OCI-M2 (cell line): ENCODE data around the gene FAM209B.
"Not testable (repeated sequence)": the region's sequence is repeated elsewhere in the genome, so short reads cannot be mapped to it uniquely, and the experiment has no call there.

Experiments used
- DNase-seq: peaks from one replicate; lab custom pipeline; 2025; ENCODE audit not compliant: unreplicated experiment; lab: John Stamatoyannopoulos, UW

Gene FAM209B, protein sequence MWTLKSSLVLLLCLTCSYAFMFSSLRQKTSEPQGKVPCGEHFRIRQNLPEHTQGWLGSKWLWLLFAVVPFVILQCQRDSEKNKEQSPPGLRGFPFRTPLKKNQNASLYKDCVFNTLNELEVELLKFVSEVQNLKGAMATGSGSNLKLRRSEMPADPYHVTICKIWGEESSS

DNA sequence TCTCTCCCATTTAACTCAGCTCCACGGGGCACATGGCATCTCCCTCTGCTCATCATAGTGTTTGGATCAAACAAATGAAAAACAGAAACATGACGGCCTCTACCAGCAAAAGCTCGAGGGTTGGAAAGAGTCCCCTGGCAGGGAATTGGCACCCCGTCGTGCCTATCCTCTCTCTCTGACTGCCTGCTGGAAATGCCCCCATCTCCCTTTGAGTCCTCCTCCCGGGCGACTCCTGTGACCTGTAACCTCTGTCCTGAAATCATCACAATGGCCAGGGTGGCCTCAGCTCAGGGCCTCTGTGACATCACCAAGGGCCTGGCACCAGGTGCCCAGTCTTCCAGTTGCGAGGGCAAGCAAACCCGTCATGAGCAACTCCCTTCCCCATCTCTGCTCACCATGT lies at the start of gene FAM209B:
TSS of gene FAM209B (plus strand) at position 301 of the 400 bp plus-strand sequence. CDS start at position 397, 96 bp downstream.
- not testable (repeated sequence) for DNase-seq

DNA sequence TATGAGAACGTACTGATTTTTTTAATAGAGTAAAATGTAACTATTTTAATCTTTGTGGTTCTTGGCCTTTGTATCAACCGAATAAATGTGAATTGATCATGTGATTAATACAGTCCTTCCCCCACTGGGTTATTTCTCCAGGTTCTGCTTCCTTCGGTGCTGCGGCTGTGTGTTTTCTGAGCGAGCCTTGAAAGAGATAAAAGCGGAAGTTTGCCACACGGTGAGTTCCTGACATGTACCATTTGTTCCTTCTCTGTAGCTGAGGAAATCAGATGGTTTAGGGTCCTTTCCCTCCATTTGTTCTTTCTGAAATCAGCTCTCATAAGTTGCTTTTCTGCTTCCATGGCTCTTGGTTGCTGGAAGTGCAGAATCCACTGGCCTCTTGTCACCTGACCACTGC lies 49.1 kb upstream of the FAM209B start:
- DNase-seq, result no peak

DNA sequence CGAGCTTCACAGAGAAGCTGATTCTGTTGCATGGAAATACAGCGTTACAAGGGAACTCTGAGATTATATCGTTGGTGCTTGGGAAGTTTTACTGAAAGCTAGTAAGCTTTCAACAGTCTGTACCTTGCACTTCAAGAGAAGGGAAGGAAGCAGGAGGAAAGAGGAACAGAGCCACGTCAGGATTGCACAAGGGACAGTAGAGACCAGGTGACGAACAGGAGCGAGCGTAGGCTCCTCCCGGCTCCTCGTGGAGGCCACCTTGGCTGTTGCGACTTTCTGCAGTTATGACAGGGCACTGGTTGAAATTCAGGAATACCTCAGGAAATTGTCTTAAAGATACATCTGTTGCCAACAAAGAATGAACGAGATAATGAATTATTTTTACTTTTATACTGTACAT lies 45.8 kb upstream of the FAM209B start:
- DNase-seq, result no peak

DNA sequence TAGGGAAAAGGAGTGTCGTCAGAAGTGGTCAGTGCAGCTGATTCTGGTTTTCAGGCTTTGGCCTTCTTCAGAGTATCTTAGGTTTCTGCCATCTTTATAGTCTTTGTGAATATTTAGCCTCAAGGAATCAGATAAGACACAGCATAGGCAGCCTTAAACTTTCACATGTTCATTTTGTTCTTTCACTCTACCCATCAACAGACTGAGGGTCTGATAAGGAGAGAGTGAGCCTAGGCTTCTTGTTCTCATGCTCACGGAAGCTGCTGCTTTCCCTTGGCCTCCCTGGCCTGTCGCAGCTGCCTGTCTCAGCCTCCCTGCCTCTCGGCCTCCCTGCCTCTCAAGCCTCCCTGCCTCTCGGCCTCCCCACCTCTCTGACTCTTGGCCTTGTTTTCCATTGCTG lies 44.5 kb upstream of the FAM209B start:
- no peak for DNase-seq

DNA sequence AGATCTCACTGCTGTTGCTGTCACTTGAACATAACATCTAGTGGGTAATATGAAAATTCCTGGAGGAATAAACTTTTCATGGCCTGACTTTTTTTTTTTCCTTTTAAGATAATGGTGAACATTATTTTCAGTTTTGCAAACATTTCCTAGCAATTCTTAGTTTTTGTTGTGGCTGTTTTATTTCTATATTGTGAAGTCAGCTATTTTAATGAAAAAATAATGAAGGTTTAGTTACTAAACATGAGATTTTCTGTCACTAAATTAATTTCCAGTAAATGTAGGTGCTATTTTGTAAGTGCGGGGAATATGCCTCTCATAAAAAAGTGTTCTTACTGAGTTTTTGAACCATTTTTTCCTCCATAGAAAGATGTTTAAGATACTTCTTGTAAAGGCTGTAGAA lies 31.9 kb upstream of the FAM209B start:
- no peak for DNase-seq

DNA sequence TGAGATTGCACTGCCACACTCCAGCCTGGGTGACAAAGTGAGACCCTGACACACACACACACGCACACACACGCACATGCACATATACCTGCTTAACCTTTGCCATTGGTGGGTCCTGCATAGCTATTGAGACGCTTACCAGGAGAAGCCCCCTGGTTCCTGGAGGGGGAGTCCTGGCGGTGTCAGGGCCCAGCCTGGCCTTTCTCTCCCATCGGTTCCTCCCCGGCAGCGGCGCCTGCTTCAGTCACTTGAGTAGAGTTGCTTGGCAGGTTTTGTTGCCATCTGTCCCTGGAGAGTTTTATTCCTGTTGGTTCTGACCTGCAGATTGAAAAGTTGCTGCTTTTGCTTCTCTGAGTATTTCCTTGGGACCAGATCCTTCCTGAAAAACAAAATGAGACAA lies 29.1 kb upstream of the FAM209B start:
- DNase-seq, result no peak

DNA sequence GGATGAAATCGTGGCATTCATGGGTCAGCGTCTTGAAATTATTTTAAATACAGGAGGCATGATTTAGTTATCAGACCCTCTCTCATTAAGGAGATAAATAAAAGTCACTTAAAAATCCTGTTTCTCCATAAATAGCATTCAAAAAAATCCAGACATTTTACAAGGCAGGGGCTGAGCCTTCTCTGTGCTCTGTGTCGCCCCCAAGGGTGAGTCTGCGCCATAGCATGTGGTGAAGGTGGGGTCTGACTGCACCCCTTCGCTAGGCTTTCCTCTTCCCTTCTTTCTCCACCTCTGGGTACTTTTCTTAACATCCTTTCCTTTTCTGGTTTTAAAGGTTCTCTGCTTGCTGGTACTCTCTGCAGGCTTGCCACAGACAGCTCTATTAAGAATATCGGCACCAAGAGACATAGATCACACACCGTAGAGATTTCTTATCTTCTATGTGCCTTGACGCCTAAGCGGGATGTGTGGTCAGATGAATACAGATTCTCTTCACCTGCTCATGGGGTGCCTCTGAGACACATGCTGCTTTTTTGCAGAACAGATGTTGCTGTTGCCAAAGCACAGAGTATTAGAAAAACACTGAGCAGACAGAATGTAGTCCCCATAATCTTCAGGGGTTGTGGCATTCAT lies 28.6 kb upstream of the FAM209B start:
- no peak for DNase-seq

DNA sequence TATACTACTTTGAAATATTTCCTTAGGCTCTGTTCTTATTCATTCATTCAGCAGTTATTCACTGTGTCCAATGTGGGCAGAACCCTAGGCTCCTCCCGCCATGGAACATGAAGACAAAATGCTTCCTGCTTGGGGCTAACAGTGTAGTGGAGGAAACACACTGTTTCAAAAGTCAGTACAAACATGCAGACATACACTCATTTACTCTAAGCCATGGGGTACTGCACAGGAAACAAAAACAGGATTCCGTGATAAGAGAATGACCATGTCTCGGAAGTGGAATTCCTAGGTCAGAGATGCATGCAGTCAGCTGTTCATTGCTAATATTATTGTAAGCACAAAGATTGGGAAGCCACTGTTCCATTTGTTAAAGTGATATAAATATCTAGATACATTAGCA lies 26.9 kb upstream of the FAM209B start:
- DNase-seq, result no peak

DNA sequence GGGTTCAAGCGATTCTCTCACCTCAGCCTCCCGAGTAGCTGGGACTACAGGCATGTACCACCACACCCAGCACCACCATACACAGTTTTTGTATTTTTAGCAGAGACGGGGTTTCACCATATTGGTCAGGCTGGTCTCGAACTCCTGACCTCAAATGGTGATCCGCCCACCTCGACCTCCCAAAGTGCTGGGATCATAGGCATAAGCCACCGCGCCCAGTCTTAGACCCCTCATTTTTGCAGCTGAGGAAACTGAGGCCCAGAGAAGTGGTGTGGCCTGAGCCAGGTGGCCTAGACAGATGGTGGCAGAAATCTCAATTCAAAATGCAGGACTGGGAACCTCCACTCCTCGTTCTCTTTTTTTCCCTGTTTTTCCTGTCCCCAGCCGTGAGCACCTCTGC lies 21.1 kb upstream of the FAM209B start:
- no peak for DNase-seq

DNA sequence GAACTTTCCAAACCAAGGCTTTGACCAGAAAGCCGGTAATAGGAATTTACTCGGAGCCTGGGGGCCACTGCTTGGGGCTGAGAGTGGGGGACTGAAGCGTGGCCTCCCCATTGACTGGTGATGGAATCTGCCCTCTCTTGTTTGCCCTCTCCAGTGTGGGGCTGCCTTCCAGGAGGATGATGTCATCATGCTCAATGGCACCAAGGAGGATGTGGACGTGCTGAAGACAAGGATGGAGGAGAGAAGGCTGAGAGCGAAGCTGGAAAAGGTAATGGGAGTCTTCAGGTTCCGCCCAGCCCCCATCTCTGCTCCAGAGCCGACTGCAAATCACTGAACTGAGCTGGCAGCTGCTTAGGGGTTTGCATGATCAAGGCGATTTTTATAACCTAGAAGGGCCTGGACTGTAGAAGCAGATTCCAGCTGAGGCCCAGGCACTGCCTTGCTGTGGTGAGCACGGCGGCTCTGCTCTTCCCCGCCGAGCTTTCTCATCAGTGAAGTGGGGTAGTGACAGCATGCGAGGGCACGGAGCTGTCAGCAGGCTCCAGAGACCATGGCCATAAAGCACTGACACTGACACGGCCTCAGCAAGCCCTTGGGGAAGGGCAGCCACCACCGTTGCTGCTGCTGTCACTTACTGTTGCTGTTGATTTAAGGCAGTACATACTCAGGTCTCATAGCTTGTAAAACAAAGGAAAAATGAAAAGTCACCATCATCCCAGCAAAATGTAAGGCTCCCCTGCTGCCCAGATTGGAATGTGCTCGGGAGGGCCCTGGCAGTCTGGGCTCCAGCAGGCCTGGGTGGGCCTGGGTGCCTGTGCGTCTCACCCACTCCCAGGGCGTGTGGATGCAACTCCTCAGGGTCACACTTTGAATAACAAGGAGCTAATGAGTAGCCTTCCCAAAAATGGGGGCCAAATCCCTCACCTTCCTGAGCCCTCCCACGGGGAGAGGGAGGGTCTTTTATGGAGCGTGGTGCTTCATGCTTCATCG lies 19.6 kb upstream of the FAM209B start:
- no peak for DNase-seq

DNA sequence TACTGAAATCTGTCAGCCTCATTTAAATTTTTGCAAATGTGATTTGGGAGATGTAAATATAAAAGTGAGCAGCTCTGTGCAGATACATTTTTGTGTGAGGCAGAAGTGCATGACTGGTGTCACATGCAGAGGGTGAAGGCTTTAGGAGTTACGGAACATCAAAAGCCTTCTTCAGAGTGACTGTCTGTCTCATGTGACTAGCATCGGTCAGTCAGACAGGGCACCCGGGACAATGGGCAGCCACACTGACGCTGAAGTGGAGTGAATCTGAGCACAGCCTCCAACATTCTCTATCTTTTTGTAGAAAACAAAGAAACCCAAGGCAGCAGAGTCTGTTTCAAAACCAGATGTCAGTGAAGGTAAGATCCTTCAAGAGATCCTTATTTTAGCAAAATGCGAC lies 16.4 kb upstream of the FAM209B start:
- no peak for DNase-seq

DNA sequence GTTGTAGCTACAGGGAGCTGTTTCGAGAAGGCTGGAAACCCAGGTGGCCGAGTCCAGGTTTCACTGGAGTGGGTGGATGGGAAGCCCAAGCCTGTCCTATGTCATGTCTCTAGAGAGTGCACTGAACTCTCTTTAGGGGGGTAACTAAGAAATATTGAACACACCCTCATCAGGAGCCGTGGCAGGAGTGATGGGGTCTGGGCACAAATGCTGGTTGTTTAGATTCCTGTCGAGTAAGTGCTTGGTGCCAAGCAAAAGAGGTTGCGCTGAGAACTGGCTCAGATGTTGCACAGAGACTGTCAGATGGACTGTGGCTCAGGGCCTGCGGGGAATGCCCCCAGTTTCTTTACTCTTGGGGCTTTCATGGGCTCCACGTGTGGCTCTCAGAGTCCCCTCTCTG lies 15.8 kb upstream of the FAM209B start:
- DNase-seq, result no peak

DNA sequence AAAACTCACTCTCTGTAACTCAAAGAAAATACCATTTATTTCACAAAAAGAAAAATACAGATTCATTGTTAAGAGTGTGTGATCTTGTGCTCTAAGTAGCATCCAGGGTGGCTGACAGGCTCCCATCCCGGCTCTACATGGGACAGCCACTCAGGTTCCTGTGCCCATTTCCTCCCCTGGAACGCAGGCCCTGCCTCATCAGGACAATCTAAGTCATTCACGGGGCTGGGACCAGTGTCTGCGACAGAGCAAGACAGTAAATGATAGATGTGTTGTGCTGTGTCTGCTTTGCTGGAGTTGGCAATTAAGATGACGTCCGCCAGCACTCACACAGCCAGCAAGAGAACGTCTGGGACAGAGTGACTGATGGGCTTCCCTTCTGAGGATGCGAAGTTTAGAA lies 15.4 kb upstream of the FAM209B start:
- no peak for DNase-seq

DNA sequence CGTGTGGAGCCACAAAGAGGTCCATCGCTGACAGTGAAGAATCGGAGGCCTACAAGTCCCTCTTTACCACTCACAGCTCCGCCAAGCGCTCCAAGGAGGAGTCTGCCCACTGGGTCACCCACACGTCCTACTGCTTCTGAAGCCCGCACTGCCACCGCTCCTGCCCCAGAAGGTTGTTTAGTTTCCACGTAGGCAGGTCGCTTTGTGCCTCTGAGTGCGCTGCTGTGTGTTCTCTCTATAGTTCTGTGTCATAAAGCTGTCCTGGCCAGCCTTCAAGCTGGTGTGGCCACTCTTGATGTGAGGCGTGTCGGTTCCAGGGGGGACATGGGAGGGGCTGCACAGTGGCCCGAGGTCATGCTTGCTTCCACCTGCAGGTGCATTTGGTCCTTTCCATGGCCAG lies 14.9 kb upstream of the FAM209B start:
- no peak for DNase-seq

DNA sequence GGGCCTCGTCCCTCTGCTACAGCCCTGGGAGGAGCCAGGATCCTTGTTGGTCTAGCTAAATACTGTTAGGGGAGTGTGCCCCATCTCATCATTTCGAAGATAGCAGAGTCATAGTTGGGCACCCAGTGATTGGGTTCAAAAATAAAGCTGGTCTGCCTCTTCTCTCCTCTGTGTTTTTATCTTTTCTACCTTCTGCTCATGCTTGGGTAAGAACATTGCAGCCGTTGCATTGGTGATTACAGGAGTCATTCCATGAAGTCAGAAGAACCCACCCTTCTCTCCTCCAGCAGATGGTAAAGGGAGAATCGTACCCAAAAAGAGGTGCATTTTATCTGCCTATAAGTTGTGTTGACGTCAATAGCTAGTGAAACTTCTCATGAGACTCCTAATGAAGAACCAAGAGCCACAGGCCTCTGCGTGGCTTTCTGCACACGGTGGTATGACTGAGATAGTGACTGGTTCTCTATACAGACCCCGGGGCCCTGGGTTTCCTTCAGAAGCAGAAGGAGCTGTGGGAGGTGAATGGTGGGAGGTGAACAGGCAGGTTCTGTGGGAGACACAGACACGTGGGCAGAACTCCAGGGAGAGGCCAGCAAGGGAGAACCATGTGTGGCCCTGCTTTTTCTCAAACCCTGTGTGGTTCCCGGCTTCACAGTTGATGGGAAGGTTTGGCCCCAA lies 14.2 kb upstream of the FAM209B start:
- DNase-seq, result no peak

DNA sequence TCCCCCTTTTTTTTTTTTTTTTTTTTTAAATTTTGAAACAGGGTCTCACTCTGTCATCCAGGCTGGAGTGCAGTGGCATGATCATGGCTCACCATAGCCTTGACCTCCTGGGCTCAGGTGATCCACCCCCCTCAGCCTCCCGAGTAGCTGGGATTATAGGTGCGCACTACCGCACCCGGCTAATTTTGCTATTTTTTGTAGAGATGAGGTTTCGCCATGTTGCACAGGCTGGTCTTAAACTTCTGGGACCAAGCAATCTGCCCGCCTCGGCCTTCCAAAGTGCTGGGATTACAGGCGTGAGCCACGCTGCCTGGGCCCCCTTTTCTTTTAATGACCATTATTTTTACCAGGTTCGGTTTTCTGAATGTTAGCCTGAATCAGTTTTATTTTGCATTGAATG lies 13.5 kb upstream of the FAM209B start:
- no peak for DNase-seq

DNA sequence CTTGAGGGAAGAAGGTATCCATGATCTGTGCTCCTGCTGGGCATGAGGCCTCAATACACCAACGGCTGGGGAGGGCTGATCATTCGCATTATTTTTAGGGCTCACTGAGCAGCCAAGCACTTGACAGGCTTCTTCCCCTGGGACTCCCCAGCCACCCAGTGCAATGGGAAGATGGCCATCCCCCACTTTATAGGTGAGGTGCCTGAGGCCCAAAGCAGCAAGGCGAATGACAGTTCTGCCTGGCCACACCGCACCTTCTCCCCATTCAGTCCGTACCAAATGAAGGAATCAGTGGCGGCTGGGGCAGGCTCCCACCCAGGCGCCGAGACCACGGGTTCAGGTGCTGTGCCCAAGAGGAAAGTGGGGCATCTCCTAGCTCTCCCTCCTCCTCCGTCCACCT lies 12.9 kb upstream of the FAM209B start:
- no peak for DNase-seq

DNA sequence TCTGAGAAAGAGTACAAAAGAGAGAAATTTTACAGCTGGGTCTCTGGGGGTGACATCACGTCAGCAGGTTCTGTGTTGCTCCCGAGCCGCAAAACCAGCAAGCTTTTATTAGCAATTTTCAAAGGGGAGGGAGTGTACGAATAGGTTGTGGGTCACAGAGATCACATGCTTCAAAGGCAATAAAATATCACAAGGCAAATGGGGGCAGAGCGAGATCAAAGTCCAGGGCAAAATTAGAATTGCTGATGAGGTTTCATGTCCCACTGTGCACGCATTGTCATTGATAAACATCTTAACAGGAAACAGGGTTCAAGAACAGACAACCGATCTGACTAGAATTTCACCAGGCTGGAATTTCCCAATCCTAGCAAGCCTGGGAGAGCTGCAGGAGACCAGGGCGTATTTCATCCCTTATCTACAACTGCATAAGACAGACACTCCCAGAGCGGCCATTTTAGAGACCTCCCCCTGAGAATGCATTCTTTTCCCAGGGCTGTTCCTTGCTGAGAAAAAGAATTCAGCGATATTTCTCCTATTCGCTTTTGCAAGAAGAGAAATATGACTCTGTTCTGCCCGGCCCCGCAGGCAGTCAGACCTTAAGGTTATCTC lies 12.2 kb upstream of the FAM209B start:
- not testable (repeated sequence) for DNase-seq

DNA sequence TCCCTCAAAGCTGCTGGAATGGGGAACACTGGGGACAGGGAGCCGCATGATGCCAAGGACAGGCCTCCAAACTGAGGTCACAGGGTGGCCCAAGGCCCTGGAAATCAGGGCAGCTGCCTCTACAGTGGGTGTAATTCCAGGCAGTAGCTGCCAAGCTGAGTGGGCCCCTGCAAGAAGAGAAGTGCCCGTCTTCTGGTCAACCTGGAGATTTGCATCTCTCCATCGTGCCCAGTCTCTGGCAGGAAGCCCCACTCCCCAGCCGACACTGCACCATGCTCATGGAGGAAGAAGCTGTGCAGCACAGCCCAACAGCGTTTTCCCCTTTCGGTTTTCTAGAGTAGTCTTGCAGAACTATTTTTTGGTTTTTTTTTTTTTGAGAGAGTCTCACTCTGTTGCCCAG lies 10.7 kb upstream of the FAM209B start:
- DNase-seq, result no peak

DNA sequence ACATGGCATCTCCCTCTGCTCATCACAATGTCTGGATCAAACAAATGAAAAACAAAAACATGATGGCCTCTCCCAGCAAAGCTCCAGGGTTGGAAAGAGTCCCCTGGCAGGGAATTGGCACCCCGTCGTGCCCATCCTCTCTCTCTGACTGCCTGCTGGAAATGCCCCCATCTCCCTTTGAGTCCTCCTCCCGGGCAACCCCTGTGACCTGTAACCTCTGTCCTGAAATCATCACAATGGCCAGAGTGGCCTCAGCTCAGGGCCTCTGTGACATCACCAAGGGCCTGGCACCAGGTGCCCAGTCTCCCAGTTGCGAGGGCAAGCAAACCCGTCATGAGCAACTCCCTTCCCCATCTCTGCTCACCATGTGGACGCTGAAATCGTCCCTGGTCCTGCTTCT lies 8.6 kb upstream of the FAM209B start, which contains the start of gene FAM209A:
TSS of gene FAM209A (plus strand) at position 301 of the 400 bp plus-strand sequence. CDS start at position 366, 65 bp downstream.
- DNase-seq, result not testable (repeated sequence)

DNA sequence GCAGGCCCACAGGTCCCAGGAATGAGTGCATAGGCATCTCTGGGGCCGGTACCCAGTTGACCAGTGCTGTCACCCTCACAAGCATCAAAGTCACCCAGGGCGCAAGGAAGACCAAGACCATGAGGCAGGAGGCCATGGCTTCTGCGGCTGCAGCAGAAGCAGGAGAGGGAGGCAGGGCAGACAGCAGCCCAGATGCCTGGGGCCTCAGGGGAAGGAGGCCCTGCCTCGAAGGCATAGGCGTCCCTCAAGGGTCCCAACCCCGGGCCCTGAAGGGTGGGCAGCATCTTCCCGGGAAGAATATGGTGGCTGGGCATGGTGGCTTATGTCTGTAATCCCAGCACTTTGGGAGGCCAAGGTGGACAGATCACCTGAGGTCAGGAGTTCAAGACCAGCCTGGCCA lies 5.5 kb upstream of the FAM209B start:
- DNase-seq, result no peak
